NCI-H1436 (cell line): ENCODE results near the gene SRSF2.
A peak's percentile ranks its signal among the peaks of the same experiment; 100 is the strongest.
"Not testable (repeated sequence)": the region's sequence is repeated elsewhere in the genome, so short reads cannot be mapped to it uniquely, and the experiment has no call there.

Experiments
- DNase-seq: peaks from one replicate; lab custom pipeline; 2025; lab: John Stamatoyannopoulos, UW

The SRSF2 gene, protein sequence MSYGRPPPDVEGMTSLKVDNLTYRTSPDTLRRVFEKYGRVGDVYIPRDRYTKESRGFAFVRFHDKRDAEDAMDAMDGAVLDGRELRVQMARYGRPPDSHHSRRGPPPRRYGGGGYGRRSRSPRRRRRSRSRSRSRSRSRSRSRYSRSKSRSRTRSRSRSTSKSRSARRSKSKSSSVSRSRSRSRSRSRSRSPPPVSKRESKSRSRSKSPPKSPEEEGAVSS

DNA sequence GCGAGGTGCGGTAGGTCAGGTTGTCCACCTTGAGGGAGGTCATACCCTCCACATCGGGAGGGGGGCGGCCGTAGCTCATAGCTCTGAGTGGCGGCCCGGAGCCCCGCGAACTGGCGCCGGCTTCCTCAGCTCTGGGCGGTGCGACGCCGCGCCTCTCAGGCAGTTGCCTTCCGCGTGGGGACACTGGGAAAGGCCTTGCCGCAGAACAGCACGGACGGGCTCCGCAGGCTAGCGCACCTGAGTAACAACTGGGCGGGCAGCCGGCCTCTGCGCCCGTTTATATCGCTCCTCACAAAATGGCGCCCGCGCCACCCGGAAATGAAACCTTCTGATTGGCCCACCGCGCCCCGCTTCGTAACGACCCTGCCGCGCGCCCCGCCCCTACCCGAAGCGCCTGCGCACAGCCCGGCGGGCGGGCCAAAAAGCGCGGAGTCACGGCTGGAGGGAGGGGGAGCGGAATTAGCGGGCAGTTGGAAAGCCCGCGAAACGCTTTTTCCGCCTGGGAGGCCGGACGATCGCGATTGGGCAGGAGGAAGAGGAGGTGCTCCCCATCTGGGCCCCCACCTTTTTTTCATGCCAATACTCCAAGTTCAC, at the start of gene SRSF2:
Gene SRSF2 (minus strand): TSS at position 250 of the 594 bp plus-strand sequence. CDS start 171 bp downstream, at position 79.
- peak; percentile 100 for DNase-seq

DNA sequence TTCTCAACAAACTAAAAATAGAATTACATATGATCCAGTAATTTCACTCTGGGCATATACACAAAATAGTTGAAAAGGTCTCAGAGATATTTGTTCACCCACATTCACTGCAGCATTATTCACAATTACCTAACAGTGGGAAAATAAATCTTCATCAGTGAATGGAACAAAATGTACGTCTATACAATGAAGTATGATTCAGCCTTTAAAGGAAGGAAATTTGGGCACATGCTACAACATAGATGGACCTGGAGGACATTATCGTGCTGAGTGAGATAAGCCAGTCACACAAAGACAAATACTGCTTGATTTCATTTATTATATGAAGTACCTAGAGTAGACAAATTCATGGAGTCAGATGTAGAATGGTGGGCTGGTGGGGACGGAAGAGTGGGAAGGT, 47.8 kb upstream of the SRSF2 start:
- DNase-seq: no peak

DNA sequence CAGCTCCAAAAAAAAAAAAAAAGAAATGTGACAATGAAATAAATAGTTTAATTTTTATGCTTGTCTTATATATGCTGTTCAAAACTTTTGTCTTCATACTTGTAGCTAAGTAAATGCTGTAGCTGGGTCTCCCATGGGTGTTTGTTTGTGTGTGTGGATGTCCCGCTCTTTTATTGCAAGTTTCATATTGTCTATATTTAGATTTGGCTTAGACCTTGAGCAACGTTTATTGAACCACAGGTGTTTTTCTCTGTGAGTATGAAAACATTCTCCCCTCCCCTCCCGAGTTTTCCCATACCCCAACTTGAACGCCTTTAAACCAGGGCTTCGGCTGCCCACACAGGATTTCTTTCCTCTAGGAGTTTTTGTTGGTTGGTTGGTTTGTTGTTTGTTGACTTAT, 46.0 kb upstream of the SRSF2 start:
- no peak for DNase-seq

DNA sequence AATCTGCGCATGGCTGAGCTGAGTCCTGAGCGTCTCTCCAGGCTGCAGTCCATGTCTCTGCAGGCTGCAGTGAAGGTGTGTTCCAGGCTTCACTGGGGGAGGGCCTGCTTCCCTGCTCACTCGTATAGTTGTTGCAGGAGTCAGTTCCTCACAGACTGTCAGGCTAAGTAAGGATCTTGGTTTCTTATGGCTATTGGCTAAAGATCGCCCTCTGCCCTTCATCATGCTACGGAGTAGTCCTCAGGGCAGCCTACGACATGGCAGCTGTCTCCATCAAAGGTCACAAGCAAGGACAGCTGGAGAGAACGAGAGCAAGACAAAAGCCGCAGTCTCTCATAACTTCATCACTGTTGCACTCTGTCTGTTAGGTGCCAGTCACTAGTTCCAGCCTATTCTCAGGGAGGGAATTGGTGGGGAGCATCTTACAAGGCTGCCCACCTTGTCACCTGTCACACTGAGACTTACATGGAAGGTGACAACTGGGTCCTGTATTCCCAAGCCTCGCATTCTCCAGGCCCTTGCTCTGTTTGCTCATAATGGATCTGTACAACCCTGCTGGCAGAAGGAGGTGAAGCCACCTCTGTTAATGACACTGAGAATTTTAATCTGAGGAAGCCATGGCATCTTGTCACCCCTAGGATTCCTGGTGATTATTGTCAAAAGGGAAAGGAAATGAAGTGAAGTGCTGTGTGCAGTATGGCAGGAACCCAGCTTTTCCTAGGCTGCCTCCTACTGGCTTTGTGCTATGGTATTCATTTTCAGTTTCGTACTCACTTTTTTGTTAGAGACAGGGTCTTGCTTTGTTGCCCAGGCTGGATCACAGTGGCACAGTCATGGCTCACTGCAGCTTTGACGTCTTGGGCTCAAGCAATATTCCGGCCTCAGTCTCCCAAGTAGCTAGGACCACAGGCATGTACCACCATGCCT, 44.2 kb upstream of the SRSF2 start:
- DNase-seq: no peak

DNA sequence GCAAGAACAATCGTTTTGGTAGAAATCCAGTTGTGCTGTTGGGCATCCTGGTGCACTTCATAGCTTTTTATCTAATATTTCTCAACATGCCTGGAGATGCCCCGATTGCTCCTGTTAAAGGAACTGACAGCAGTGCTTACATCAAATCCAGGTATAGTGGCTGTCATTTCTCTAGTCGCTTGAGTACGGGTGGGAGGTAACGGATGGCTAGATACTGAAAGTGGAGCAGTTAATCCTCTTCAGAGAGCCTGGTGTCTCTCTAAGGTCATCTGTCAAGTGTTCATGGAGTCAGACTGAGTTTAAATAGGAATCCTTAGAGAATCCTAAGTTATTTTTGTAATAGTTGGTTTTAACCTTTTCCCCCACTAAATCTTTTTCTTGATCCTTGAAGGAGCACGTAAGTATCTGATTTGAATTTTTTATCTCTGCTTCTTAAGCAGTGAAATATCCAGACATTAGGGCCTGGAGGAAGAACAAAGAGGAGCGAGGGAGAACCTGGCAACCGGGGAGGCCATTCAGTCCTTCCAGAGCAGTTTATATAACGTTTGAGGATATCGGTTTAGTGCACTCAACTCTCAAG, 38.0 kb upstream of the SRSF2 start:
- no peak for DNase-seq

DNA sequence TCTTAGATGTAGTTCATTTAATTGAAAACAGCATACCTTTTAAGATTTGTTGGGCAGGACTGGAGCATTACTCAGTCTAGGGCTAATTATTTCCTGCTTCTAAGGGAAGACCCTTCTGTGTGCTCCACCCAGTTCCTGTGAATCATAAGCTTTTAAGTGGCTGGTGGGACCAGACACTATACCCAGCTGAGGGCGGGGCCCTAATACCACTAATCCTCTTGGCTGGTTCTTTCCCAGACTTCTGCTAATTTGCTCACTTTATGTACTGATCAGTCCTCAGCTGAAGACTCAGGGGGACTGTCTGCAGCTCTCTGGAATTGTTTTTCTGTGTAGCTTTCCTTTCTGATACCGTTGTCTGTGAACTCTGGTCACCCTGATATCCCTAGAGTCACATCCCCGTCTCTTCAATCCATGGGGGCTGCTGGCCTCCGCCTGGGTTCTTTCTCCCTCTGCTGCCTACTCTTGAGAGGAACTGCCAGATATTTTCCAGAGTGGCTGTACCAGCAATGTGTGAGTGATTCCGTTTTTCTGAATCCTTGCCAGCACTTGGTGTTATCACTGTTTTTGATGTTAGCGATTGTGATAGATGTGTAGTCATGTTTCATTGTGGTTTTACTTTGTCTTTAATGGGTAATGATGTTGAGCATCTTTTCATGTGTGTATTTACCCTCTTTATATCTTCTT, 35.9 kb upstream of the SRSF2 start:
- DNase-seq: peak; percentile 34

DNA sequence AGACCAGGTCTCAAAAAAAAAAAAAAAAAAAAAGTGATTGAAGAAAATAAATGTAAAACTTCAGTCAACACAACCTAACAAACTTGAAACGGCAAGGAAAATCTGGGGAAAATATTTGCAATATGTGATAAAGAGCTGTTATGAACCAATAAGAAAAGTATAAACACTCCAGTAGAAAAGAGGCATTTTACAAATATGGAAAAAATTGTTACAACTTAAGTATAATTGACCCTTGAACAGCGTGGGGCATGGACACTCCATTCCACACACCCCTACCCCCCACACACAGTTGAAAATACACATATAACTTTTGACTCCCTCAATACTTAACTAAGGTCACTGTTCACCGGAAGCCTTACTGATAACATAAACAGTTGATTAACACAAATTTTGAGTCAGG, 21.4 kb upstream of the SRSF2 start:
- no peak for DNase-seq

DNA sequence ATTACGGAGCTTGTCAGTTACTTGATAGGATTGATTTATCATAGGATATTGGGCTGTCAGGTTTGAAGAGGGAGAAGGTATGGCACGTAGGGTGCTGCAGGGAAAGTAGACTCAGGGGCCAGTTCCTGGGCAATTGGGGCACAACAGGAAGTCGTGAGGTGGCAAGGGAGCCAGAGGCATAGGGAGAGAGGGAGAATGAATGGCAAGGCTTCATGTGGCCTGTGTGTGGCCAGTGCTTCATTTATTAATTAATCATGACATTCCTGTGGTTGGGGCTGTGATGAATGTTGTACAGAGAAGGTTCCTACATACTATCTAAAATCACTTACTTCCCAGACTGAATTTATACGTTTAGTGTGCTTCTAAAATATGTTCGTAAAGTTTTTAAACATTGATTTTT, 20.1 kb upstream of the SRSF2 start:
- DNase-seq: no peak

DNA sequence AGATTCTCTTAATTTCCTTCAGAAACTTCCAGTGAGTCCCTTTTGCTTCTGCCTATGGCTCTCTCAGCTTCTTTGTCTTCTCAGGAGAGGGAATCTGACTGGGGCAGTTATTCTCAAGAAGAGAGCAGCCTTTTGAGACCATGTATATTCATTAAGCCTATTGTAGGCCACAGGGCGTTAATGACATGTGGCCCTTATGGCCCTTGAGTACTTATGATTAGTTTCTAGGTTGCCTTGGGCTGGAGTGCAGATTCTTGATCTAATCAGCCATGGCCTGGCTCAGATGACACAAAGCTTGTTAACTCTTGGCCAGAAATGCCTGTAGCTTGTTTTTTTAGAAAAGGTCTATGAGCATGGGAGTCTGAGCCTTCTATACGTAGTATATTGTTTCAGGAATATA, 18.2 kb upstream of the SRSF2 start:
- no peak for DNase-seq

DNA sequence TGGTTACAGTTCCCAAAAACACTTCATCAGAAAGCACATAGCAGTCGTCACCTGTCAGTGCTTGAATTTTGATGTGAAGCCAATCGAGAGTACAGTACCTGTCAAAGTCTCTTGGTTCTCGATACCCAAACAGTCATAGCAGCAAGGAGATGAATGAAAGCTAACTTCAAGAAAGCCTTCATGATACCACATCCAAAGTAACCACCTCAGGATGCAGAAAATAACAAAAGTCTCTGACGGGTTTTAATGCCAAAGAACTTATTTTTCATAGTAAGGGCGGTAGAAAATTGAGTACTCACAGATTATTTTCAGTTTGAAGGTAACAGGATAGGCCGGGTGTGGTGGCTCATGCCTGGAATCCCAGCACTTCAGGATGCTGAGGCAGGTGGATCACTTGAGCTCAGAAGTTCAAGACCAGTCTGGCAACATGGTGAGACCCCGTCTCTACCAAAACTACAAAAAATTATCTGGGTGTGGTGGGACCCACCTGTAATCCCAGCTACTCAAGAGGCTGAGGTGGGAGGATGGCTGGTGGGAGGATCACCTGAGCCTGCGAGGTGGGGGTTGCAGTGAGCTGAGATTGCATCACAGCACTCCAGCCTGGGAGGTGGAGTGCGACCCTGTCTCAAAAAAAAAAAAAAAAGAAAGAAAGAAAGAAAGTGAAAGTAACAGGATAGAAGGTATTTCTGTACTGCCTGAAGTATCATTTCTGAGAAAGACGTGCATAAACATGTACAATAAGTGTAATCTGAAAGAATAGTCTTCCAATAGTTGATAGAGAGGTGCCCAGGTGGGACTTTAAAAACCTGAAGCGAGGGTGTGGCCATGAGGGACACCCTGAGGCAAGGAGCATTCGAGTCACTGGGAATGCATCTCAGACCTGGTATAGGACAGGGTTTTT, 16.2 kb upstream of the SRSF2 start:
- DNase-seq: no peak

DNA sequence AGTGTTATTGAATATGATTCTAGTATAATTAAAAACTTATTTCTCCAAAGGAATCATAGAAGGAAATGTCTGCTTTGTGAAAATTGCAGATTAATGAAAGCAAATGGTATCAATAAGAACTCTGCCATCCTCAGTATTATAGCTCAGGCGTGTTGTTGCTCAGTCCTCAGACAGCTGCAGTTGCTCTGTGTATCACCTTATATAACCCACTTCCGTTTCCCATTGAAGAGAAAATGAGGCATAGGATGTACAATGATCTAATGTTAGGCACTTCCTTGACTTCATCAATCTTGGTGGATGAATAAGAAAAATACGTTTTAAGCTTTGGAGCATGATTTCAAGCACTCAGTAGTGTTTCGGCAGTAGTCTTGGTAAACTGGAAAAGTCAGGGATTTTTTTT, 14.9 kb upstream of the SRSF2 start:
- no peak for DNase-seq

DNA sequence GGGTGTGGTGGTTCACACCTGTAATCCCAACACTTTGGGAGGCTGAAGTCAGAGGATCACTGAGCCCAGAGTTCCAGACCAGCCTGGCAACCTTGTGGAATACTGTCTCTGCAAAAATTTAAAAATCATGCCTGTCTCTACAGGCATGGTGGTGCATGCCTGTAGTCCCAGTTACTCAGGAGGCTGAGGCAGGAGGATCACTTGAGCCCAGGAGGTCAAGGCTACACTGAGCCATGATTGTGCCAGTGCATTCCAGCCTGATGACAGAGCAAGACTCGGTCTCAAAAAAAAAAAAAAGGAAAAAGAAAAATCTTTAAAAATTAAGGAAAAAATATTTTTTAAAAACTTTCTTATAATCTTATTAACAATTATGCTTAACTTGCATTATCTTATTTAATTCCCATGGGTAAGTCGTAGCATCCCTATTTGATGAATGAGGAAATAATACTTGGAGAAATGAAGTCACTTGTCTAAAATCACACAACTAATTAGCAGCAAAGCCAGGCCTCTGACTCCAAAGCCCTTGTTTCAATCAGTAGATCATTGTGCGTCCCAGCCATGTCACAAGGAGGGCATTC, 14.4 kb upstream of the SRSF2 start:
- no peak for DNase-seq

DNA sequence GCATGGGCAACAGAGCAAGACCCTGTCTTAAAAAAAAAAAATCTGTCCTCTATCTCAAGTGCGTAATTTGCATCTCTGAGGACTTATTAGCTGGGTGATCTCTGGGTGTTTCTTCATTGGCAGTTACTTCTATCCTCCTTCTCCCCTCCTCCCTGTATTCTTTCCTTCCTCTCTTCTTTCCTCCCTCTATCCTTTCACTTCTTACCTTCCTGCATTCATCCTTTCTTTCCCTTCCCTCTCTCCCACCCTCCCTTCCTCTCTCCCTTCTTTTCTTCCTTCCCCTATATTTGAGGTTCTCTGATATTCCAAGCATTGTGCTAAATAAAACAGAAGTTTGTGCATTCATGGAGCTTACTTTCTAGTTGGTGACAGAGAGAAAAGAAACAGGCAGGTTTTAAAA, 11.5 kb upstream of the SRSF2 start:
- no peak for DNase-seq

DNA sequence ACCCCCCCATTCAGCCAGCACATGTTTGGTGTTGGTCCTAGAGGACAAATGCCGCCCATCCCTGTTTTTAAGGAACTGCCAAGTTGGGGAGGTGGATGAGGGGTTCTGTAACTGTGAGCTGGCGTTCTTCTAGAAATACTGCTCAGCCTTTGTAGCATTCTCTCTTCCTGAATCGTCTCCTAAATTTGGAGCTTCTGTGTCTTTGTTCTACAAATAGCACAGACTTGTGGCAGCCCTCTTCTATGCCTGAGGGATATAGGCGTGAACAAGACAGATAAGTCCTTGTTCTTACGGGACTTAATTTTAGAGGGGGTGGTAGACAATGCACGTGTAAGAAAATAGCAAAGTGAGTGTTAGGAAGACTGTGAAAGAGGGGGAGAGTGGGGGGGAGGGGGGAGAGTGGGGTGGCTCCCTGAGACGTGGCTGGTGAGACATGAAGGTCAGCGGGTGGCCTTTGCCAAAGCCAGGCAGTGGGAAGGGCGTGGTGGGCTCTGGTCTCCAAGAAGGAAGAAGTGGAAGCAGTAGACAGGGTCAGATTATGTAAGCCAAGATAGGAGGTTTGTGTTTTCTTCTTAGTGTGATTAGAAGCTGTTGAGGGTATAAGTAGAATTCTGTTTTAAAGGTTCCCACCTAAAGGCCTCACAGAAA, 10.7 kb upstream of the SRSF2 start:
- DNase-seq: no peak

DNA sequence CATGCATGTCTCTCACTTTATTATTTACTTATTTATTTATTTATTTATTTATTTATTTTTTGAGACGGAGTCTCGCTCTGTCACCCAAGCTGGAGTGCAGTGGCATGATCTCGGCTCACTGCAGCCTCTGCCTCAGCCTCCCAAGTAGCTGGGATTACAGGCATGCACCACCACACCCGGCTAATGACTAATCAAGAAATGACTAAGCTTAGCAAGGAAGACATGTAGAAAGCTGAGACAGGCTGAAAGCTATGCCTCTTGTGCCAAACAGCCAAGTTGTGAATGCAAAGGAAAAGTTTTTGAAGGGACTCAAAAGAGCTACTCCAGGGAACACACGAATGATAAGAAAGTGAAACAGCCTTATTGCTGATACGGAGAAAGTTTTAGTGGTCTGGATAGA, 8.7 kb upstream of the SRSF2 start:
- not testable (repeated sequence) for DNase-seq

DNA sequence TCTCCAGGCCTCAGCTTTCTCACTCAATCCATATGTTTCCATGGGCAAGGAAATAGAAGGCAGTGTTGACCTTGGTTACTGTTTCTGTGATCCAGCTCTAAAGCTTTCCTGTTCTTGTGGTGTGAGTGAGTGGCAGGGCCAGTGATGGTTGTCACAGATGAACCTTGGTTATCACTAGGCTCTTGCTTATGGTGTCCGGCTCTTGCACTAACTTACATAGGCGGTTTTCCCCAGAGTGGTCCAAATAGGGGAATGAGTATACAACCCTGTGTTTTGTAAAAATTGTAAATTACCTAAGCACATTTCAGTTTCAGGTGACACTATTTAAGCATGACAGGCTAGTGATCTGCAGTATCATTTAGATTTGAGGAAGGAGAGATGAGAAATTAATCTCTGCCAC, 7.6 kb upstream of the SRSF2 start:
- no peak for DNase-seq

DNA sequence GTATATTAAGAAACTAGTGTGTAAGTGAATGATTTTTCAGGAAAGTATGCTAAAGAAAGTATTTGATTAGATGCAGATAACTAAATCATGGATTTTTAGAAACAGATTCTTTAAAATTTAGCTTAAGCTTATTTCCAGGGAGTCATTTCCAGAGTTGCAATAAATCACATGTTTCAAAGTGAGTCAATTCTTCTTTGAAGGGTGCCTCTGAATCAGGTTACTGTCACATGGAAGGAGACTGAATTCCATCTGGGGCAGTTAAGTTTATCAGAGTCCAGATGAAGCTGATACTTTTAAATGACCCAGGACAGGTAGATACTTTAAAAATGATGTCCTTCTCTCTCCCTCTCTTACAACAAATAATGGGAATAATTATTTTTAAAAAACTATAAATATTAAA, 5.8 kb upstream of the SRSF2 start:
- no peak for DNase-seq

DNA sequence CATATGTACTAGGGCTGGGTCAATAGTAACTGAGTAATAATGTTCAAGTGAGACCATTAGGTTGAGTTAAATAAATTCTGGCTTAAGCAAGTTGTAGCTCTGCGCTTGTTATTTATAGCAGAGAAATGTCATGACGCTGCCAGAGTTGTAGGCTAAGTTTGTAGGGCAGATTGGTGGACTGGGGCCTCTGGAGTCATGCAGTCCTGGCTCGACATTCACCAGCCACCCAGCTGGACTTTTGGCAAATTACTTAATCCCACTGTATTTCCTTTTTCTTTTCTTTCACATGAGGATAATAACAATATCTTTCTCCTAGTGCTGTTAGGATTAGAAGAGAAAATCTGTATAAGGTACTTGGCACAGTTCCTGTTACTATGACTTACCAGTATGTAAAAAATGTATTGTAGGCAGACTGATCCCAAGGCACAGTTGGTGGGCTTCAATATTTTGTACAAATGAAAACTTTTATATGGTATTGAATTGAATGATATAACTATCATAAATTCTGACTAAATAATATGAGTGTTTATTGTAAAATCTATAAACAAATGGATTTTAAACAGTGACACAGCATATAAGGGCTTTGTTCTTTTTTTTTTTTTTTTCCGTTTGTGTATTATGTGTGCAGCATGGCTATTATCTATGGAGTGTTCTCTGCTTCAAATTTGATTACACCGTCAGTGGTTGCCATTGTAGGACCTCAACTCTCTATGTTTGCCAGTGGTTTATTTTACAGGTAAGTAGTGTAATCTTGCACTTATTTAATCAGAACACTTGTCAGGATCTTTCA, 3.4 kb upstream of the SRSF2 start:
- peak; percentile 72 for DNase-seq

DNA sequence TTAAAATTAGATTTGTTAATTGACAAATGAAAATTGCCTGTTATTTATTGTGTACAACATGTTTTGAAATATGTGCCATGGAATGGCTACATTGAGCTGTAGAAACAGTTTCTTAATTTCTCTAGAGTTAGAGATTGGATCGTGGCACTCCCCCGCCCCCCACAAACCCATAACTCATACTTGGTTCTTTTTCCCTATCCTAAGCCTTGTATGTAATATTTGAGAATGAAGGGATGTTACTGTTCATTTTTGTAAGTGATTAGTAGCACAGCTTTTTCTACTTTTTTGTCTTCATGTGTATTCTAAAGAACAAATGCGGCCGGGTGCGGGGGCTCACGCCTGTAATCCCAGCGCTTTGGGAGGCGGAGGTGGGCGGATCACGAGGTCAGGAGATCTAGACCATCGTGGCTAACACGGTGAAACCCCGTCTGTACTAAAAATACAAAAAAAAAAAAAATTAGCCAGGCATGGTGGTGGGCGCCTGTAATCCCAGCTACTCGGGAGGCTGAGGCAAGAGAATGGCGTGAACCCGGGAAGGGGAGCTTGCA, 2.5 kb upstream of the SRSF2 start:
- DNase-seq: not testable (repeated sequence)
